SK-N-SH treated with all-trans-retinoic acid at 6 μM for 48 hours (cell line): ENCODE measurements around the gene BCL2L14.

Experiments used
- ARNTL ChIP-seq: fragments of 450-650 bp; formaldehyde crosslinking; IDR thresholded peaks from 2 replicates; pipeline ENCODE4 v1.5.0; 2020; ENCODE audit warnings: low read depth, mild to moderate bottlenecking, moderate library complexity, borderline replicate concordance
- CSDC2 ChIP-seq: fragments of 250-450 bp; sonication (Bioruptor Pico); IDR thresholded peaks from 2 replicates; pipeline ENCODE4 v1.5.0; 2020; ENCODE audit warnings: mild to moderate bottlenecking, moderate library complexity
- ISL1 ChIP-seq: fragments of 250-450 bp; sonication (Bioruptor Pico); IDR thresholded peaks from 2 replicates; pipeline ENCODE4 v2.1.2; 2022; ENCODE audit warnings: mild to moderate bottlenecking, moderate library complexity
- ZNF8 ChIP-seq: fragments of 450-650 bp; formaldehyde crosslinking; IDR thresholded peaks from 2 replicates; pipeline ENCODE4 v1.5.0; 2020; ENCODE audit warnings: mild to moderate bottlenecking, moderate library complexity
- TF ChIP-seq, protein P1 (sequence below): fragments of 250-450 bp; sonication (Bioruptor Pico); IDR thresholded peaks from 2 replicates; pipeline ENCODE4 v1.5.1; 2021; ENCODE audit warnings: mild to moderate bottlenecking, moderate library complexity
- TF ChIP-seq, protein P2 (sequence below): fragments of 250-450 bp; sonication (Bioruptor Pico); IDR thresholded peaks from 2 replicates; pipeline ENCODE4 v1.5.1; 2020; ENCODE audit warnings: low read depth, mild to moderate bottlenecking, moderate library complexity

DNA sequence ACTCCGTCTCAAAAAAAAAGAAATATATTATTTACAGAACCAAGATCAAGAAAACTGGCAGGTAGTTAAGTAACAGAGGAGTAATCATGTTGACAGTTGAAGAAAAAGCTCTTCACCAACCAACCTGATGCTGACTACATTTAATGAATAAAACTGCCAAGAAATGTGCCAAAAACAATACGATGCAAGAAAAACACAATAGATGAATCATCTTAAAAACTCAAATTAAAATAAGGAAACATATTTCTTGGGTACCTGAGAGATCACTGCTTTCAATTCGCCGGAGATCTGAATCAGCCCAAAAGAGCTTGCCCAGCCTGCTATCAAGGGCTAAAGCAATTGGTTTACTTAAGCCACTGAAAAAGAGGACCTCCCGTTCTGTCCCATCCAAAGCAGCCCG, 76.4 kb downstream of the BCL2L14 start:
- no peak for TF ChIP-seq CSDC2
- TF ChIP-seq ARNTL (CRISPR knock-in tag), result no peak
- TF ChIP-seq, protein P1, sequence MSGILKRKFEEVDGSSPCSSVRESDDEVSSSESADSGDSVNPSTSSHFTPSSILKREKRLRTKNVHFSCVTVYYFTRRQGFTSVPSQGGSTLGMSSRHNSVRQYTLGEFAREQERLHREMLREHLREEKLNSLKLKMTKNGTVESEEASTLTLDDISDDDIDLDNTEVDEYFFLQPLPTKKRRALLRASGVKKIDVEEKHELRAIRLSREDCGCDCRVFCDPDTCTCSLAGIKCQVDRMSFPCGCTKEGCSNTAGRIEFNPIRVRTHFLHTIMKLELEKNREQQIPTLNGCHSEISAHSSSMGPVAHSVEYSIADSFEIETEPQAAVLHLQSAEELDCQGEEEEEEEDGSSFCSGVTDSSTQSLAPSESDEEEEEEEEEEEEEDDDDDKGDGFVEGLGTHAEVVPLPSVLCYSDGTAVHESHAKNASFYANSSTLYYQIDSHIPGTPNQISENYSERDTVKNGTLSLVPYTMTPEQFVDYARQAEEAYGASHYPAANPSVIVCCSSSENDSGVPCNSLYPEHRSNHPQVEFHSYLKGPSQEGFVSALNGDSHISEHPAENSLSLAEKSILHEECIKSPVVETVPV (CRISPR knock-in tag), result no peak
- TF ChIP-seq, protein P2, sequence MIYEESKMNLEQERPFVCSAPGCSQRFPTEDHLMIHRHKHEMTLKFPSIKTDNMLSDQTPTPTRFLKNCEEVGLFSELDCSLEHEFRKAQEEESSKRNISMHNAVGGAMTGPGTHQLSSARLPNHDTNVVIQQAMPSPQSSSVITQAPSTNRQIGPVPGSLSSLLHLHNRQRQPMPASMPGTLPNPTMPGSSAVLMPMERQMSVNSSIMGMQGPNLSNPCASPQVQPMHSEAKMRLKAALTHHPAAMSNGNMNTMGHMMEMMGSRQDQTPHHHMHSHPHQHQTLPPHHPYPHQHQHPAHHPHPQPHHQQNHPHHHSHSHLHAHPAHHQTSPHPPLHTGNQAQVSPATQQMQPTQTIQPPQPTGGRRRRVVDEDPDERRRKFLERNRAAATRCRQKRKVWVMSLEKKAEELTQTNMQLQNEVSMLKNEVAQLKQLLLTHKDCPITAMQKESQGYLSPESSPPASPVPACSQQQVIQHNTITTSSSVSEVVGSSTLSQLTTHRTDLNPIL (CRISPR knock-in tag), result no peak
- TF ChIP-seq ISL1 (CRISPR knock-in tag), result no peak
- no peak for TF ChIP-seq ZNF8 (CRISPR knock-in tag)
